Type B pancreatic cell (in vitro differentiated cells): ENCODE results near the gene PDLIM3. TPM values are rescaled to one million over a fixed set of nuclear protein-coding genes. Genes with fewer than 3 reads are reported as not detected.
"Not testable (repeated sequence)": the region's sequence is repeated elsewhere in the genome, so short reads cannot be mapped to it uniquely, and the experiment has no call there.

Experiments used
- DNase-seq: peaks from one replicate; pipeline ENCODE4 v3.0.0; 2021; ENCODE audit warnings: mixed read lengths; ENCODE audit not compliant: unreplicated experiment; ENCODE audit errors: extremely low spot score
- H3K27ac Mint-ChIP-seq: 2 replicates; pipeline ENCODE4 v1.8.0; 2021; ENCODE audit warnings: mild to moderate bottlenecking, mixed read lengths
- H3K27me3 Mint-ChIP-seq: 2 replicates; pipeline ENCODE4 v1.8.0; 2021; ENCODE audit warnings: mixed read lengths
- H3K36me3 Mint-ChIP-seq: 2 replicates; pipeline ENCODE4 v1.8.0; 2021; ENCODE audit warnings: mixed read lengths
- H3K4me1 Mint-ChIP-seq: one replicate; pipeline ENCODE4 v1.8.0; 2021; ENCODE audit warnings: mixed read lengths; ENCODE audit not compliant: unreplicated experiment
- H3K4me3 Mint-ChIP-seq: 2 replicates; pipeline ENCODE4 v1.8.0; 2021; ENCODE audit warnings: mild to moderate bottlenecking, mixed read lengths
- H3K9me3 Mint-ChIP-seq: 2 replicates; pipeline ENCODE4 v1.8.0; 2021; ENCODE audit warnings: mixed read lengths
- CTCF ChIP-seq: fragments of 200-600 bp; sonication (generic); conservative IDR thresholded peaks from 2 replicates; pipeline ENCODE4 v1.5.0; 2021; ENCODE audit warnings: antibody characterized with exemption, mild to moderate bottlenecking
- total RNA-seq: library from RNA; stranded (reverse); gene quantifications from 2 replicates; pipeline ENCODE4 v1.2.1, GENCODE V29; 2021; ENCODE audit warnings: low replicate concordance

Gene PDLIM3
- total RNA-seq, 1 donor from 2014 or later = 6.7 TPM

GRCh38 chr4:185513489-185514181 lies 21.7 kb downstream of the PDLIM3 start:
- Mint-ChIP-seq H3K4me1 (peaks cover 4% of the 10 kb centered on the region), H3K36me3 (no peaks in the 10 kb centered on the region), H3K27me3 (no peaks in the 10 kb centered on the region), H3K9me3 (no peaks in the 10 kb centered on the region), H3K4me3 (no peak overlapping the region), H3K27ac (no peak overlapping the region)
- TF ChIP-seq CTCF = no peak
- DNase-seq = no peak

- Mint-ChIP-seq H3K27ac (no peak overlapping the region), H3K27me3 (peaks cover 2% of the 10 kb centered on the region), H3K36me3 (no peaks in the 10 kb centered on the region), H3K4me1 (peaks cover 7% of the 10 kb centered on the region), H3K9me3 (no peaks in the 10 kb centered on the region), H3K4me3 (no peak overlapping the region)
- no peak for TF ChIP-seq CTCF
- DNase-seq = no peak
Observed at GRCh38 chr4:185512516-185512915, 22.8 kb downstream of the PDLIM3 start.

GRCh38 chr4:185511243-185511642 lies 24.1 kb downstream of the PDLIM3 start:
- not testable (repeated sequence) for DNase-seq, H3K4me1 Mint-ChIP-seq, H3K27ac Mint-ChIP-seq, H3K27me3 Mint-ChIP-seq, H3K36me3 Mint-ChIP-seq, H3K4me3 Mint-ChIP-seq, H3K9me3 Mint-ChIP-seq

GRCh38 chr4:185510806-185511205 lies 24.5 kb downstream of the PDLIM3 start:
- peaks cover 7% of the 10 kb centered on the region for H3K4me1 Mint-ChIP-seq
- no peaks in the 10 kb centered on the region for H3K9me3 Mint-ChIP-seq

GRCh38 chr4:185508181-185508580 lies 27.1 kb downstream of the PDLIM3 start:
- Mint-ChIP-seq H3K4me3 (no peak overlapping the region), H3K27ac (no peak overlapping the region), H3K36me3 (no peaks in the 10 kb centered on the region), H3K4me1 (peaks cover 3% of the 10 kb centered on the region), H3K9me3 (no peaks in the 10 kb centered on the region), H3K27me3 (peaks cover 2% of the 10 kb centered on the region)
- DNase-seq = no peak
- TF ChIP-seq CTCF = no peak

More at GRCh38 chr4:185510806-185511205, 24.5 kb downstream of the PDLIM3 start:
- H3K4me3 Mint-ChIP-seq = no peak overlapping the region
- TF ChIP-seq CTCF = no peak
- no peak overlapping the region for H3K27ac Mint-ChIP-seq
- no peak for DNase-seq
- H3K36me3 Mint-ChIP-seq = no peaks in the 10 kb centered on the region
- H3K27me3 Mint-ChIP-seq = peaks cover 2% of the 10 kb centered on the region

GRCh38 chr4:185506422-185506821 lies 28.9 kb downstream of the PDLIM3 start:
- no peak for TF ChIP-seq CTCF
- H3K27me3 Mint-ChIP-seq = peaks cover 2% of the 10 kb centered on the region
- peaks cover 3% of the 10 kb centered on the region for H3K4me1 Mint-ChIP-seq
- H3K27ac Mint-ChIP-seq = no peak overlapping the region
- H3K36me3 Mint-ChIP-seq = no peaks in the 10 kb centered on the region
- no peak overlapping the region for H3K4me3 Mint-ChIP-seq
- no peak for DNase-seq
- H3K9me3 Mint-ChIP-seq = no peaks in the 10 kb centered on the region
